GM12872 (cell line): ENCODE data around the gene PRDM15.

ENCODE experiments used
- TF ChIP-seq, protein P1 (sequence below): IDR thresholded peaks from 3 replicates; pipeline ENCODE4 v1.5.1; 2011; ENCODE audit warnings: low read depth, mild to moderate bottlenecking, low read length, moderate library complexity; ENCODE audit not compliant: insufficient read depth

Gene PRDM15

DNA sequence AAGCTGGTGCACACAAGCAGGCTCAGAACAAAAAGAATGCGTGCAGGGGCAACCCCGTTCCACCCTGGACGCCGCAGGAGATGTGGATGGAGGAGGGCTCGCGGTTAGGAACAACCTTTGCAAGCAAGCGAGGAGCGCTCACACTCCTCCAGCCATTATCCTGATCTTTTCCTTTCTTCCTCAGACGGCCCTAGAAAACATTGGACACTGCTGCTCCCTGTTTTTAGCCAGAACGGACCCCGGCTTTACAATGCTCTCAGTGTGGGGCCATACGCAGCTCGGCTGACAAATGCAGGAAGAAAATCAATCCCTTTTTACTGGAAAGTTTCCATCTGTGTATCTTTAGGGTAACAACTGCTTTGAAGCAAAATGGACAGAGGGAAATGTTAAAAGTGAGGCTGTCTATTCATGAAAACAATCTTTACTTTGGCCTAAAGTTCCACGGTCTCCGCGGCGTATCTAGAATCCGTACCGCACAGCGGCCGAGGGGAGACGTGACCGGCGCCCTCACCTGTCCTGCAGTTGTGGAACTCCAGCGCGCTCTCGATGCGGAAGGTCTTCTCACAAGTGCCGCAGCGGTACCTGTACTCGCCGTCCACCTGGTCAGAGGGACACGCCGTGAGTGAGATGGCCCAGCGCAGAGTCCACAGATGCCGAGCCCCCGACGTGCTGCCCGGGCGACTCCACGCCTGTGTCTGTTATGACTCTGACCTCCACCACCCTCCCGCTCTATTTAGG is 44.0 kb downstream of the PRDM15 start:
- TF ChIP-seq, protein P1, sequence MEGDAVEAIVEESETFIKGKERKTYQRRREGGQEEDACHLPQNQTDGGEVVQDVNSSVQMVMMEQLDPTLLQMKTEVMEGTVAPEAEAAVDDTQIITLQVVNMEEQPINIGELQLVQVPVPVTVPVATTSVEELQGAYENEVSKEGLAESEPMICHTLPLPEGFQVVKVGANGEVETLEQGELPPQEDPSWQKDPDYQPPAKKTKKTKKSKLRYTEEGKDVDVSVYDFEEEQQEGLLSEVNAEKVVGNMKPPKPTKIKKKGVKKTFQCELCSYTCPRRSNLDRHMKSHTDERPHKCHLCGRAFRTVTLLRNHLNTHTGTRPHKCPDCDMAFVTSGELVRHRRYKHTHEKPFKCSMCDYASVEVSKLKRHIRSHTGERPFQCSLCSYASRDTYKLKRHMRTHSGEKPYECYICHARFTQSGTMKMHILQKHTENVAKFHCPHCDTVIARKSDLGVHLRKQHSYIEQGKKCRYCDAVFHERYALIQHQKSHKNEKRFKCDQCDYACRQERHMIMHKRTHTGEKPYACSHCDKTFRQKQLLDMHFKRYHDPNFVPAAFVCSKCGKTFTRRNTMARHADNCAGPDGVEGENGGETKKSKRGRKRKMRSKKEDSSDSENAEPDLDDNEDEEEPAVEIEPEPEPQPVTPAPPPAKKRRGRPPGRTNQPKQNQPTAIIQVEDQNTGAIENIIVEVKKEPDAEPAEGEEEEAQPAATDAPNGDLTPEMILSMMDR = no peak

DNA sequence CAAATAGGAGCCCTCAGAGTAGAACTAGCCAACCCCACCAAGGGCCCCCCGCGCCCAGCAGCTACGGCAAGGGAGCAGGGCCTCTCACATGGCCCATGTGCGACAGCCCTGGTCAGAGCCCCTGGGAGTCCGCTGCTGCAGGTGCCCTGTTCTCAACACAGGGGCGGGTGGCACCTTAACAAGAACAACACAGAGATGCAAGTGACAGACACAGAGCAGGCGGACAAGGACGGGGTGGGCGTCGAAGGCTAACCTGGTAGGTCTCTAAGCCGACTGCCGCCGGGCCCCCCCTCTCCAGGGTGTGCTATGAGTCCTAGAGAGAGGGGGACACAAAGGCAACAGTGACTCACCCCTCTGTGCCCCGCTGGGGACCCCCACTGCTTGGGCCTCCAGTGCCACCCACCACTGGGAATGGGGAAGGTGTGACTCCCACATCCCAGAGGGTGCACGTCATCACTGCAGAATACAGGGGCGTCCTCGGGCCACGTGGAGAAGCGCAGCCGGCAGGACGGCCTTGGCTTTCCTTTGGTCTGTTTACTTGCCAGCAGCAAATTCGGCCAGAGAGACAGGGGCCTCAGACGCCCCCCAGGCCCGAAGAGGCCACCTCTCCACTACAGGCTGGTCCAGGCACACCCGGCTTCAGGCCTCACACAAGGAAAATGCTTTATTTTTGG is 44.8 kb downstream of the PRDM15 start:
- TF ChIP-seq, protein P1 = no peak

DNA sequence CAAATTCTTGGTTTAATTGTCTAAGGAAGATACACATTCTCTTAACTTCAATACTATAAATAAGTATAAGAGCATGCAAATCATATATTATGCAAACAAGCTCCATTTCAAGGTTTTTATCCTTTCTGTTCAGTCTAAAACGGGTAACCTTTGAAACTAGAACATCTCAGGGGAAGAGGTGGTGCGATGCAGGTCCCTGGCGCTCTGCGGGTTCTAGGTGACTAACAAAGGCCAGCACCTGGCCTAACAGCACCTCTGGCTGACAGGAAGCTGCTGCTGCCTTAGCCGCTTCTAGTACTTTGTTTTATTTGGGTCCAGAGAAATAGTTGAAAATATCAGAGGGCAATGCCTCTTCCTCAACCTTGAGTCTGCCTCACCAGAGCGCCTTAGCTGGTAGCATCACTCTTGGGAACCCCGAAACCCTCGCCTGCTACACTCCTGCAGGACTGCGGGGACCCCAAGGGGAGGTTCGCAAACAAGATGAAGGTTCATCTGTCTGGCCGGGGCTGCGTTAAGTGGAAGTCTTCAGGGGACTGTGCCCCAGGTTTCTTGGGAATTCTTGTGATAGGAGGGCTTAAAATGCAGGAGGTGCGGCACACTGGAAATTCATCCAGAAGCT is 45.5 kb downstream of the PRDM15 start:
- TF ChIP-seq, protein P1 = no peak

DNA sequence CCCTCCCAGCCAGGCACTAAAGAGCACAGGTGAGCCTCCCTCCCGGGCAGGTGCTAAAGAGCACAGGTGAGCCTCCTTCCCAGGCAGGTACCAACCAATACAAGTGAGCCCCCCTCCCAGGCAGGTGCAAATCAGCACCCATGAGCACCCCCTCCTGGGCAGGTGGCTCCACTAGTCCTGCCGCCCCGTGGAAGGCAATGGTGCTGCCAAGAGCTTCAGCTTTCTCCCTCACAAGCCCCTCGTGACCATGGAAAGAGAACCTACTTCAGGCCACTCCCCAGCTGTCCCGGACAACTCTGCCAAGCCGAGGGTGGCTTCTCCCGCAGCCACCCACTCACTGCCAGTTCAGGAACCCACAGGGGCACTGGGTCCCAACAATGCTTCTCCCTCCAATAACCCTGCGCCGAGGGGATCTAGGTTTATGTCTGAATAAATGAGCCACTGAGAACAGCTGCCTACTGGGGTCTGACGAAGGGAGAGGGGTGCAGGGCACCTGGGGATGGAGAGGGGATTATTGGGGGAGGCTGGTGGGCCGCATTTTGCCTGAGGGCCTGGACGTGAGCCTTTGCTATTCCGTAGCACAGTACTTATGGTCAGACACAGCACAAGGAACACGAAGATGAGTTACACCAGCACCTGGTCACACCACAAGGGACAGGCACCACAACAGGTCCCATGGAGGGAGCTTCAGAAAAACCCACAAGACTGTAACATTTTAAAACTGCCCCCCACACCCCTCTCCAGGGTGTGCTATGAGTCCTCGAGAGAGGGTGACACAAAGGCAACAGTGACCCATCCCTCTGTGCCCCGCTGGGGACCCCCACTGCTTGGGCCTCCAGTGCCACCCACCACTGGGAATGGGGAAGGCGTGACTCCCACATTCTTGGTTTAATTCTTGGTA is 46.3 kb downstream of the PRDM15 start:
- TF ChIP-seq, protein P1 = peak; percentile 47

DNA sequence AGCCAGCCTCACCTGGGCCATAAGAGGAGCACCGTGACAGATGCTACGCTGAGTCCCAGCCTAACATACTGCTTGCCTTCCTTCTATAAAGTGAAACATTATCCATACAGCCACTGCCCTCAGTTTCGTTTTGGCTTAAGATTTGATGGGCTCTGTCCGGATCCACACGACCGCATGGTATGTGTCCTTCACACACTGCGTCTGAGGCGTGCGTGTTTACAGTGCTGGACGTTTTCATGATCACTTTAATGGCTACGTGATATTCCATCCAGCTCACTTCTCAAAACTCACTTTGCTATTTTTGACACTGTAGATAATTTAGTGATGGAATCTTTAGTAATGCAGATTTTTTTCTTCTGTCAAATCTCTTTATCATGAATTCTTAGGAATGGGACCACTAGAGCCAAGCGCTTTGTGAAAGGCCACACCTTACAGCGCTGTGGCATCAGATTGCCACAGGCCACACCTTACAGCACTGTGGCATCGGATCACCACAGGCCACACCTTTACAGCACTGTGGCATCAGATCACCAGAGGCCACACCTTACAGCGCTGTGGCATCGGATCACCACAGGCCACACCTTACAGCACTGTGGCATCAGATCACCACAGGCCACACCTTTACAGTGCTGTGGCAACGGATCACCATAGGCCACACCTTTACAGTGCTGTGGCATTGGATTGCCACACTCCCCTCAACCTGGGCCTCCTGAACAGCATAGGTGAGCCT is 47.1 kb downstream of the PRDM15 start:
- TF ChIP-seq, protein P1 = no peak

DNA sequence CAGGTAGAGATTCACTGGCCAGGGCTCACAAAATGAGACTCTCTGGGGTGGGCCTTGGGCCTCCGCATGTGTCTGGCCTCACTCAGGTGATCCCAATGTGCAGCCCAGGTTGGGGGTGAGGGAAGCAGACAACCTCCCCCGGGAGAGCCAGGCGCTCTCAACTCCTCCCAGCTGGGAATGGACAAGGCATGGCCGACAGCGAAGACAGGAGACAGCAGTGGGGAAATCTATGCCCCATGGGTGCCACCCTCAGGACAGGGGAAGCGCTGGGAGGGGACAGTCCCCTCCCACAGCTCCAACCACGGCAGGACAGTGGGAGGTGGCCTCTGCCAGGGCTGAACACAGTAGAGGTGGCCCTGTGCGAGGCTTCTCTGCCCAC is 47.7 kb downstream of the PRDM15 start:
- TF ChIP-seq, protein P1 = no peak
